HG02759 (cell line): ENCODE data around the gene EZH2.

Experiments used
- ATAC-seq: cut with Tn5 transposase; IDR thresholded peaks from one replicate; pipeline ENCODE4 v1.9.1; 2021; ENCODE audit warnings: mild to moderate bottlenecking, moderate library complexity; ENCODE audit not compliant: unreplicated experiment

EZH2 gene

GRCh38 chr7:148774471-148774870 lies 109.6 kb downstream of the EZH2 start:
- no peak for ATAC-seq

- ATAC-seq = peak; percentile 91
Measured at GRCh38 chr7:148773334-148773733, 110.8 kb downstream of the EZH2 start.

- ATAC-seq = no peak
Measured at GRCh38 chr7:148772297-148773089, 111.6 kb downstream of the EZH2 start.

GRCh38 chr7:148770004-148770403 lies 114.1 kb downstream of the EZH2 start:
- ATAC-seq = no peak

GRCh38 chr7:148763622-148764021 lies 120.5 kb downstream of the EZH2 start:
- no peak for ATAC-seq

- no peak for ATAC-seq
Measured at GRCh38 chr7:148761499-148762278, 122.4 kb downstream of the EZH2 start.
